ENCODE measurements around the gene CDC23.
A peak's percentile ranks its signal among the peaks of the same experiment; 100 is the strongest.
"Not testable (repeated sequence)": the region's sequence is repeated elsewhere in the genome, so short reads cannot be mapped to it uniquely, and the experiment has no call there.

Gene CDC23, protein sequence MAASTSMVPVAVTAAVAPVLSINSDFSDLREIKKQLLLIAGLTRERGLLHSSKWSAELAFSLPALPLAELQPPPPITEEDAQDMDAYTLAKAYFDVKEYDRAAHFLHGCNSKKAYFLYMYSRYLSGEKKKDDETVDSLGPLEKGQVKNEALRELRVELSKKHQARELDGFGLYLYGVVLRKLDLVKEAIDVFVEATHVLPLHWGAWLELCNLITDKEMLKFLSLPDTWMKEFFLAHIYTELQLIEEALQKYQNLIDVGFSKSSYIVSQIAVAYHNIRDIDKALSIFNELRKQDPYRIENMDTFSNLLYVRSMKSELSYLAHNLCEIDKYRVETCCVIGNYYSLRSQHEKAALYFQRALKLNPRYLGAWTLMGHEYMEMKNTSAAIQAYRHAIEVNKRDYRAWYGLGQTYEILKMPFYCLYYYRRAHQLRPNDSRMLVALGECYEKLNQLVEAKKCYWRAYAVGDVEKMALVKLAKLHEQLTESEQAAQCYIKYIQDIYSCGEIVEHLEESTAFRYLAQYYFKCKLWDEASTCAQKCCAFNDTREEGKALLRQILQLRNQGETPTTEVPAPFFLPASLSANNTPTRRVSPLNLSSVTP

GRCh38 chr5:138213161-138214029, at the start of gene CDC23:
Gene CDC23, minus strand, starts transcription at chr5:138213323. Its CDS starts 11 bp downstream, at chr5:138213312.
- DNase-seq = peak; percentile 7 to 97 (median 88)

DNA sequence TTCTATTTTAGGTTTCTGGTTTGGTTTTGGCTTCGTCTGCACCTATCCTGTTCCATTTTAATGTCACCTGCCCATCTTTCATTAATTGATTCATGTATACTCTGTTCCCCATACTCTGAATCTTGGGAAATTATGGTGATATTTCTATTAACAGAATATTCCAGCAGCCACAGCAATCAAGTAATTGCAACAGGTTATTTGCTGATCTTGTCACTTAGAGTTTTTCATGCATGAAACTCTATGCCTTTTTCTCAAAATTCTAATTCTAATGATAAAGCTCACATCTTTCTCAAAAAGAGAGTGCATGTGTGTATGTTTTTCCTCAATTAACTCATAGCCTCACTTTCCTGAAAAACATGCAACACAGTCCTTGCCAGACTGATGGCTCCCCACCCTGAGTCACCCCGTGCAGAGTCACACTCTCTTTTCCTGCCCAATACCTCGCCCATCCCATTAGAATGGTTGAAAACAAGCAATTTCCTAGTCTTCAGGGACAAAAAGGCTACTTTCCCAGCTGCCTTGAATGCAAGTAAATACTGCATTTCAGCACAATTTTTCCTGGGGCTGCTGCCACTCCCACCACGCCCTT, 45.7 kb upstream of the CDC23 start:
- no peak for DNase-seq

DNA sequence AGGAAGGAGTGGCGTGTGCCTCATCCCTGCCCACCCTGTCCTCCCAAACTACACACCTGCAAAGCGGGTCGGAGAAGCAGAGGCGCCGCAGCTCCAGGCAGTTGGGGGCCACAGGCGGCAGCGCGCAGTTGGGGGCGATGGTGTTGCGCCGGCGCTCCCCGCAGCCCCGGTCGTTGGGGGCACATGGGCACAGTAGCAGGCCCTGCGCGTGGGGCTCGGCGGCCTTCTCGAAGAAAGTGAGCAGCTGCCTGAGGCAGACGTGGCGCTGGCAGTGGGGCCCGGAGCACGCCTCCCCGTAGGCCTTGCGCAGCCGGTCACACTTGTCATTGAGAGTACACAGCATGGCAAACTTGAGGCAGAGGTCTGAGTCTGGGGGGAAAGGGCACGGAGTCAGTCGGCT, 44.5 kb upstream of the CDC23 start:
- no peak for DNase-seq

GRCh38 chr5:138252944-138253343, 39.8 kb upstream of the CDC23 start:
- no peak for DNase-seq

- DNase-seq = not testable (repeated sequence)
Measured at GRCh38 chr5:138247800-138248199, 34.7 kb upstream of the CDC23 start.

DNA sequence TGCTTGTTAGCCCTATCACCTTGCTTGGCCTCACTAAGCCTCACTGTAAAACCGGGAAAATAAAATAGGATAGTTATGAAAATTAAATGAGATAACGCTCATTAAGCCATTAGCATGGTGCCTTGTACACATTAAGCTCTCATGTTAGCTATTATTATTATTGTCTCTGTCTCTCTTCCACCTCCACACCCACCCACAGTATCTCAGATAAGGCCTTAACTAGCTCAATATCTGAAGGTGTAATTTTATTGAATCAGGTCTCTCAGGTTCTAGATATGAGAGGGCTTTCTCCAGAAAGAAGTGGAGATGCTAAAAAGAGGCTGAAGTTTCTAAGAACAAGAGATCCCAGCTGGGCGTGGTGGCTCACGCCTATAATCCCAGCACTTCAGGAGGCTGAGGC, 33.7 kb upstream of the CDC23 start:
- DNase-seq = no peak

- no peak for DNase-seq
Measured at GRCh38 chr5:138246334-138246733, 33.2 kb upstream of the CDC23 start.

GRCh38 chr5:138245717-138246116, 32.6 kb upstream of the CDC23 start:
- DNase-seq = no peak

DNA sequence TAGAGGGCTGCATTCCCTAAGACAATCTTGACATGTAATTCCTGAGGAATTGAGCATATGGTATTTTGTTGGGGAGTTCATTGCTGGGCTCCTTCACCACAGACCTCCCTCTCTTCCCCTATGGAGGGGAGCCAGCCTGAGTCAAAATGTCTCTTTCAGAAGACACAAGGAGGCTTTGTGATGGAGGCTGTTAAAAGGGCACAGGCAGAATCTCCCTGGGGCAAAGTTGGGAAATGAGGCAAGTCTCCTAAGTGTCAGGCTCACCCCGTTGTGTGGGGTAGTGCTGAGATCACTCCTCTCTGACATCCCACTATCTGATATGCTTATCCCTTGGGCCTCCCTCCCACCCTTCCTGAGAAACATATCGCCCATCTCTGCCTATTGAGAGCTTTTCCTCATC, 30.7 kb upstream of the CDC23 start:
- DNase-seq = peak in 3 of 56 donors; percentile 1 to 8 (median 3)

DNA sequence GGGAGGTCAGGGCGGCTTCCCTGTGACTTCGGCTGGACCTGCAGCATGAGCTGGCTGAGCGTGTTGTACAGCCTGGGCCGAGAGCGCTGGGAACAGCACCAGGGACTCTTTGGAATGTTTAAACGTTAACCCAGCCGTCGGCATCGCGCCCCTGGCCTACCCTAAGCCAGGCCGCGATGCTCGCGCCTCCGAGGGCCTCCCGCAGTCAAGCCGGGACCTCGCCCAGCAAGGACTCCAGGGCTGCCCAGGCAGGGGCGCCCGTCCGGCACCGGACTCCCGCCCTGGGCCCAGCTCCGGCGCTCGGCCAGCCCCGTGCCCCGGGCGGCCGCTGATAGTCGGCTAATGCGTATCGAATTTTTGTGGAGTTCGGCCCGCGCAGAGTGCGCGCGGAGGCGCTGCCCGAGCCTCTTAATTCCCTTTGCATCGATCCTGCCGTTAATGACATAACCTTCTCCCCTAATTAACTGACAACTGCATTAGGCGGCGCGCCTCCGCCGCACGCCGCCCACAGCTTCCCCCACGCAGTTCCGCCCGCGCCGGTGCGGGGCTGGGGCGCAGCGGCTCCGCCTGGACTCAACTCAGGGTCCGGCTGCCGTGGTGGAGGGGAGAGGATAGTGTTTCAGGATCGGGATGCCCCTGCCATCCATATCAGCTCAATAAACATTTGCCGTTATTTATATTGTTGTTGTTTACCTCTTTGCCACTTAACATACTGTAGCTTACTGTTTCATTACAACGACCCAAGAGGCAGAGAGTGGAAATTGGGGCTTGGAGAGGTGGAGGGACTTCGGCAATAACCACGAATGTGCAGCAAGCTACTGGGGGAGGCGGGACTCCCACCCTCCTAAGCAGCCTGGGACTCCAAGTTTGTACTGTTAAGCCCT, 28.8 kb upstream of the CDC23 start:
- DNase-seq = peak in 5 of 56 donors; percentile 4 to 20 (median 5)

- no peak for DNase-seq
Measured at GRCh38 chr5:138240650-138241385, 27.7 kb upstream of the CDC23 start.

- no peak for DNase-seq
Measured at GRCh38 chr5:138238034-138238433, 24.9 kb upstream of the CDC23 start.

- DNase-seq = no peak
Measured at GRCh38 chr5:138234651-138235050, 21.5 kb upstream of the CDC23 start.

DNA sequence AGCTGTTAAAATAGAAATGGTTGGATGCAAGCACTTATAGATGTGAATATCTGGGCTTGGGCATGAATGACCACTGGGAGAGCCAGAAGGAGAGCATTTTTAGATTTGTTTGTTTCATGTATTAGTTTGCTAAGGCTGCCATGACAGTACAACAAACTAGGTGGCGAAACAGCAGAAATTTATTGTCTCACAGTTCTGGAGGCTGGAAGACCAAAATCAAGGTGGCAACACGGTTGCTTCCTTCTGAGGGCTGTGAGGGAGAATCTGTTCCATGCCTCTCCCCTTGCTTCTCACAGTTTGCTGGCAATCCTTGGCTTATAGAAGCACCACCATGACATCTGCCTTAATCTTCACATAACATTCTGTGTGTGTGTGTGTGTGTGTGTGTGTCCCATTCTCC, 20.2 kb upstream of the CDC23 start:
- no peak for DNase-seq

DNA sequence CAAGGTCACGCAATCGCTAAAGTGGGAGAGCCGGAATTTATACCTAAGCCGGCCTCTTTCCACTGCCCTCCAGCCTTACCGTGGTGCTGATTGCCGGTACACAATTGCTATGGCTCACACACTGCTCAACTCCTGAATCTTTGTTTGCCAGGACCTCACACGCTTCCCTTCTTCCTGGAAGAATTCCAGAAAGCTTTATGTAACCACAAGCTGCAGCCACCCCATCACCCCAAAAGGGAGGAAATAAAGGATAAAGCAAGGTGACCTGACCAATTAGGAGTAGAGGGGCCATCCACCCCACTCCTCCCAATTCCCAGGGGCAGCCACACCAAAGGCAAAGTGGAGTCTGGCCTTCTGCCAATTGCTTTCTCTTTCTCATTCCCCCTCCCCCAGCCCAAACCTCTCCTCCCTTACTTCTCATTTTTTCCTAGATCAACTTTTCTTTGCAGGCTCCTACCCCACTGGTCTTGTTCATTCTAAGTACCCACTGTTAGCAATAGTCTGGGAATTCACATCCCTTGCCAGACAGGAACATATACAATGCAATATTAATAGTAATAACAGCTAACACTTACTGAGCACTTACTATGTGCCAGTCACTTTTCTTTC, 18.0 kb upstream of the CDC23 start:
- DNase-seq = no peak

GRCh38 chr5:138230261-138230660, 17.1 kb upstream of the CDC23 start:
- no peak for DNase-seq

GRCh38 chr5:138229387-138229786, 16.3 kb upstream of the CDC23 start:
- DNase-seq = no peak

GRCh38 chr5:138226910-138227309, 13.8 kb upstream of the CDC23 start:
- DNase-seq = no peak

DNA sequence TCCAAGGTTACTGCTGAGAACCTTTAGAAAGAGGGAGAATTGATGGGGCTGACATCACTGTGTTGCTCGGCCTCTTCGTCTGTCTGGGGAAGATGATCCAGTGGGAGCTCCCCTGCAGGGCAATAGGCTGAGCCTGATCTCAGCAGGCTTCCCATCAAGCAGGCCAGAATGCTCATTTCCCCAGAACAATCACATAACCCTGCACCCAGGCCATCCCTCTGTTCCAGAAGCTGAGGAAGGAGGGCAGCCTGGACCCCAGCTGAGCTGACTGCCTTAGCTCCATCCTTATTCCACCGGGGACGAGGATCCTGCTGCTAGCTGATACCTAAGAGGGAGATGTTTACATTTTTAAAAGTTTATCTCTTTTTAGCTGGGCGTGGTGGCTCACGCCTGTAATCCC, 11.6 kb upstream of the CDC23 start:
- no peak for DNase-seq
